Measurements from ENCODE around the gene TP53BP2.

The TP53BP2 gene

DNA sequence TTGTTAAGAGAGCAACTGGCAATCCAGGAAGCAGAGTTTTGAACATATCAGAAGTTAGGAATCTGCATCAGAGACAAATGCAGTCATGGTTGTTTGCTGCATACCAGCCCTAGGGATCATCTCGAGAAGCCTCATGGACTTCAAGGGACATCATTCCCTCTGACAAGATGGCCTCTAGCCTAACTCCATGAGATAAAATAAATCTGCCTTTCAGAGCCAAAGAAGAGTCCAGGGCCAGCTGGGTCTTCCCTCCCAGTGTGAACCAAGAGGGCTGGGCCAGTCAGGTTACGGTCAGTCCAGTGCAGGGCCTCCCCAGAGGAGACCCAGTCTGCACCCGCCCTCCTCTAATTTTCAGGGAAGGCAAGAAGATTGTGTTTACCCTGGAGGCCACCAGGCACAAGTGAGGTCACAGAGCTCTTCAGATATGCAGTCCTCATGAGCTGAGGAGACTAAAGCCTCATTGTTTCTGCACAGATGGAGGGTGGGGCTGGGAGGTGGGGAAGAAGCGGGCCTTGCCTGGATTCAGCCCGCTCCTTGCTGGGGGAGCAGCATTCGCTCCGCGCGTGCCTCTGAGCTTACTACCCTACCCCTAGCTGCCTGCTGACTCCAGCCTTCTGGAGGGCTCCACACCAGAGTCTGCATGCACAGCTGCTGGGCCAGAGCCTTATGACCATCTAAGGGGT lies 80.6 kb downstream of the TP53BP2 start:
- no peak for TF ChIP-seq ZFX (IDR thresholded peaks at IDR 0.05)
- TF ChIP-seq, protein P1, sequence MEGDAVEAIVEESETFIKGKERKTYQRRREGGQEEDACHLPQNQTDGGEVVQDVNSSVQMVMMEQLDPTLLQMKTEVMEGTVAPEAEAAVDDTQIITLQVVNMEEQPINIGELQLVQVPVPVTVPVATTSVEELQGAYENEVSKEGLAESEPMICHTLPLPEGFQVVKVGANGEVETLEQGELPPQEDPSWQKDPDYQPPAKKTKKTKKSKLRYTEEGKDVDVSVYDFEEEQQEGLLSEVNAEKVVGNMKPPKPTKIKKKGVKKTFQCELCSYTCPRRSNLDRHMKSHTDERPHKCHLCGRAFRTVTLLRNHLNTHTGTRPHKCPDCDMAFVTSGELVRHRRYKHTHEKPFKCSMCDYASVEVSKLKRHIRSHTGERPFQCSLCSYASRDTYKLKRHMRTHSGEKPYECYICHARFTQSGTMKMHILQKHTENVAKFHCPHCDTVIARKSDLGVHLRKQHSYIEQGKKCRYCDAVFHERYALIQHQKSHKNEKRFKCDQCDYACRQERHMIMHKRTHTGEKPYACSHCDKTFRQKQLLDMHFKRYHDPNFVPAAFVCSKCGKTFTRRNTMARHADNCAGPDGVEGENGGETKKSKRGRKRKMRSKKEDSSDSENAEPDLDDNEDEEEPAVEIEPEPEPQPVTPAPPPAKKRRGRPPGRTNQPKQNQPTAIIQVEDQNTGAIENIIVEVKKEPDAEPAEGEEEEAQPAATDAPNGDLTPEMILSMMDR (conservative IDR thresholded peaks at IDR 0.05) = no peak
- H3K27ac ChIP-seq = no peak overlapping the region

DNA sequence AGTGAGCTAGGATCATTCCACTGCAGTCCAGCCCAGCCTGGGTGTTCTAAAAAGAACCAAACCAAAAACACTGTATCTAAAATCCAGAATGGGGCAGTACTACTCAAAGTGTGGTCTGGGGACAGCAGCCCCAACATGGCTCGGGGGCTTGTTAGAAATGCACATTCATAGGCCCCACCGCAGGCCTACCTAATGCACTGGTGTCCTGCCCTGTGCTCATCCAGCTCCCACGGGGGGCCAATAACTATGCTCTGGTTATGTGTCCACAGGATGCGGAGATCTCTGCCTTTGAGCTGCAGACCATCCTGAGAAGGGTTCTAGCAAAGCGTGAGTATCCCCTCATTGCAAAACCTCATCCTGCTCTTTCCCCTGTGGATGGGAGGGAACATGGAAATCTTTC lies 81.9 kb downstream of the TP53BP2 start:
- H3K27ac ChIP-seq = no peak overlapping the region
- TF ChIP-seq, protein P1 (conservative IDR thresholded peaks at IDR 0.05) = no peak
- TF ChIP-seq ZFX (IDR thresholded peaks at IDR 0.05) = no peak

DNA sequence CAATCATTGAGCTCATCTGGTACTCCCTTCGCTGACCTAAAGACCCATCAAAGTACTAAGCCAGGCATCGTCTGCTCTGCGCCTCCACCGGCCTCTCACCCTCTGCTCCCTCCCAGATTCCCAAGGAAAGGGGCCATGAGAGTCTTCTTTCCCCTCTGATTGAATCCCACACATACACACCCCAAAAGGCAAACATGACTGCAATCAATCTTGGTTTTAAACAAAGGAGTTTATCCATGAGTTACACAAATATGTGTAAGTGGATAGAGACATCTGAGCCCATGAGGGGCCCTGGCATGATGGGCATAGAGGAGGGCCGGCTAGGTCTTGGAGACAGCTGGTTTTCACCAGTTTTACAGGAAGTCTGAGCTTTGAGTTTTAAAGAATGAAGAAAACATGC lies 82.5 kb downstream of the TP53BP2 start:
- TF ChIP-seq, protein P1 (conservative IDR thresholded peaks at IDR 0.05) = no peak
- no peak for TF ChIP-seq ZFX (IDR thresholded peaks at IDR 0.05)
- no peak overlapping the region for H3K27ac ChIP-seq

DNA sequence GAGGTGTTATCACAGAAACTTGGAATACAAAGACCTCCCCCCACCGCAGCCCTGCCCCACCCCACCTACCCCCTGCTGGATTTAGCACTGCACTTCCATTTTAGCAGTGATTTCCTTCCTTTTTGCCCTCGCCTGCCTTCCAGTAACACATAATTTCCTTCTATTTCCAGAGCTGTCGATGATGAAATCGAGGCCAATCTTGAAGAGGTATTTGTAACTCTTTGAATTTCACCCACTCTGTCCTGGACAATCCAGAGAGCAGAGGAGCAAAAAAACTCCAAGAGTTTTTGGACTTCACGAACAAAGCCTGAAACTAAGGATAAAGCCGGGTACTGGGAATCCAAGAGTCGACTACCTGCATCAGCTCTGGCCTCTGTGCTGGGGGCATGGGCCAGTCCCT lies 84.3 kb downstream of the TP53BP2 start:
- TF ChIP-seq, protein P1 (conservative IDR thresholded peaks at IDR 0.05) = no peak
- no peak for TF ChIP-seq ZFX (IDR thresholded peaks at IDR 0.05)
- H3K27ac ChIP-seq = no peak overlapping the region

DNA sequence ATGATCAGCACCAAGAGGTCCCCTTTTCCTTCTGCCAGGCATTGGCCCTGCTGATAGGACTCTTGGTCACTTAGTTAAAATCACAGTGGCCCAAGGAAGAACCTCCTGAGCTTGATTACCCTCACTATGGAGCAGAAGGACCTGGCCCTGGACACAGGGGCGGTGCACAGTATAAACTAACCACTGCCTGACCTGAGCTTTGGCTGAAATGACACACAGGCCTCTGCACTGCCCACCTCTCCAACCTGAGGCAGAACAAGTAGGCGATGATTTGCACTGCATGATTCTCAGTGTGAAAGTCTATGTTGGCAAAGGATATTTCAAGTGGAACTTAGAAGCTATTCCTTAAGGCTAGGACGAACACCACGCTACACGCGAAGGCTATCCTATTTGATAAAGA lies 84.9 kb downstream of the TP53BP2 start:
- TF ChIP-seq, protein P1 (conservative IDR thresholded peaks at IDR 0.05) = no peak
- no peak for TF ChIP-seq ZFX (IDR thresholded peaks at IDR 0.05)
- no peak overlapping the region for H3K27ac ChIP-seq

DNA sequence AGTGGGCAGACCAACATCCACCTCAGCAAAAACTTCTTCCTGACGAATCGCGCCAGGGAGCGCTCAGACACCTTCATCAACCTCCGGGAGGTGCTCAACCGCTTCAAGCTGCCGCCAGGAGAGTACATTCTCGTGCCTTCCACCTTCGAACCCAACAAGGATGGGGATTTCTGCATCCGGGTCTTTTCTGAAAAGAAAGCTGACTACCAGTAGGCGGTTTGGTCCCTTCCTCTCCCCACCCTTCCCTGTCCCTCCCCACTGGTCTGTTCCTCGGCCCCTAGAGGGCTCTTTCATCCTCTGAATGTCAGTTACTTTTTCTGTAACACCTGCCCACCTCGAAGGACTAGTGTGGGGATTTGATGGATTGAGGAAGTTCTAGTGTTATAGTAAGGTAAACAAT lies 86.5 kb downstream of the TP53BP2 start:
- TF ChIP-seq ZFX (IDR thresholded peaks at IDR 0.05) = no peak
- TF ChIP-seq, protein P1 (conservative IDR thresholded peaks at IDR 0.05) = no peak
- H3K27ac ChIP-seq = no peak overlapping the region

- no peak overlapping the region for H3K27ac ChIP-seq
- TF ChIP-seq ZFX (IDR thresholded peaks at IDR 0.05) = no peak
- TF ChIP-seq, protein P1 (conservative IDR thresholded peaks at IDR 0.05) = no peak
Measured at GRCh38 chr1:223758734-223759133, 87.0 kb downstream of the TP53BP2 start.

Data from C4-2B (cell line).